GM23248 (cell line): ENCODE results near the gene ANKFN1.

Experiments used
- EZH2 ChIP-seq: fragments of 200-600 bp; sonication (generic); IDR thresholded peaks from 2 replicates; pipeline ENCODE4 v1.6.1; 2018; ENCODE audit warnings: antibody characterized with exemption, mild to moderate bottlenecking; ENCODE audit not compliant: insufficient read depth, poor library complexity, severe bottlenecking
- EZH2phosphoT487 ChIP-seq: fragments of 200-600 bp; sonication (generic); IDR thresholded peaks from 2 replicates; pipeline ENCODE4 v1.6.1; 2018; ENCODE audit warnings: antibody characterized with exemption, moderate library complexity, mild to moderate bottlenecking, low read depth; ENCODE audit not compliant: insufficient read depth

DNA sequence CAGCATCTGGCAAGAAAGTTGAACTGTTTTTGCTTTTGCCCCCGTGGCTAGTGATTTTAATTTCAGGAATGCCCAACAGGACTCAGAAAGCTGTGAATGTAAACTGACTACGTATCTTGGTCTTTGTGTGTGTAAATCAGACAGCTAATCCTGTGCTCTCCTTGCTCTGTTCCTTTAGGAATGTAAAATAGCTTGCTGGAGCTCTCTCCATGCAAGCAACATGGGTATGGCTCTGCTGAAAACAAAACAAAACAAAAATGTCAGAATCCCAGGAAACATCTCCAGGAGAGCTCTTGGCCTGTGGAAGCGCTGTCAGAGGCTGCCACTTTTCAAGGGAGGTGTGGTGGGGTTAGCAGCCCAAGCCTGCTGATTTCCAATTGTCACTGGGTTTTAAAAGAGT lies 278.5 kb downstream of the ANKFN1 start:
- TF ChIP-seq EZH2phosphoT487 (no peak), EZH2 (no peak)
